Measurements from ENCODE around the gene NDUFA5. TPM values are rescaled to one million over a fixed set of nuclear protein-coding genes. Genes with fewer than 3 reads are reported as not detected.
A peak's percentile ranks its signal among the peaks of the same experiment; 100 is the strongest.

Gene NDUFA5
- total and polyA plus RNA-seq, 2 experiments from 2014 or later, result 55.2 to 207 TPM

GRCh38 chr7:123557016-123557397 lies 611 bp downstream of the NDUFA5 start:
- H3K9me3 Mint-ChIP-seq, result no peaks in the 10 kb centered on the region
- H3K27ac Mint-ChIP-seq, result no peak overlapping the region
- H3K36me3 ChIP-seq (ENCODE audit: insufficient read depth), result peaks cover 4% of the 10 kb centered on the region
- H3K4me1 ChIP-seq (ENCODE audit: insufficient read depth), result peaks cover 10% of the 10 kb centered on the region; the same call in 1 of the 2 replicates
- H3K27ac ChIP-seq (ENCODE audit: low read depth), result peak overlapping the region; percentile 14; the same call in 1 of the 2 replicates
- peaks cover 16% of the 10 kb centered on the region for H3K36me3 Mint-ChIP-seq (ENCODE audit: low read depth)
- H2AFZ ChIP-seq, result peak overlapping the region; percentile 72; the same call in 1 of the 2 replicates
- peaks cover 52% of the 10 kb centered on the region for H3K79me2 ChIP-seq (replicated peaks; ENCODE audit: insufficient read depth)
- TF ChIP-seq CREB1 (CRISPR knock-in tag; IDR thresholded peaks at IDR 0.05; ENCODE audit: low read depth) (no peak), REST (IDR thresholded peaks at IDR 0.05; ENCODE audit: unreplicated experiment) (peak; percentile 25)
- H3F3A ChIP-seq (replicated peaks; ENCODE audit: low read depth), result no peaks in the 10 kb centered on the region
- peak overlapping the region; percentile 95 for H3K4me2 ChIP-seq
- DNase-seq (ENCODE audit: low spot score), result no peak
- no peaks in the 10 kb centered on the region; the same call in 1 of the 2 replicates for H4K20me1 ChIP-seq (replicated peaks; ENCODE audit: insufficient read depth)
- ATAC-seq, result no peak; the same call in 2 of the 3 replicates
- H3K27me3 ChIP-seq (ENCODE audit: insufficient read depth), result no peaks in the 10 kb centered on the region
- no peaks in the 10 kb centered on the region for H3K9me2 ChIP-seq (ENCODE audit: insufficient read depth)
- H3K27me3 Mint-ChIP-seq (ENCODE audit: insufficient read depth, low read depth, poor library complexity), result no peaks in the 10 kb centered on the region
- H3K4me3 ChIP-seq, result peak overlapping the region; percentile 76
- H3K4me1 Mint-ChIP-seq, result no peaks in the 10 kb centered on the region; the same call in 1 of the 3 replicates
- no peak overlapping the region for H3K4me3 Mint-ChIP-seq

- Mint-ChIP-seq H3K4me1 (no peaks in the 10 kb centered on the region; the same call in 1 of the 3 replicates), H3K27me3 (ENCODE audit: insufficient read depth, low read depth, poor library complexity) (no peaks in the 10 kb centered on the region), H3K36me3 (ENCODE audit: low read depth) (peaks cover 19% of the 10 kb centered on the region), H3K4me3 (no peak overlapping the region), H3K27ac (no peak overlapping the region), H3K9me3 (no peaks in the 10 kb centered on the region)
- Histone ChIP-seq H3K4me3 (no peak overlapping the region), H3K4me2 (no peak overlapping the region), H3K9me2 (ENCODE audit: insufficient read depth) (no peaks in the 10 kb centered on the region), H3K4me1 (ENCODE audit: insufficient read depth) (peaks cover 10% of the 10 kb centered on the region; the same call in 1 of the 2 replicates), H3K36me3 (ENCODE audit: insufficient read depth) (peaks cover 4% of the 10 kb centered on the region), H3K27me3 (ENCODE audit: insufficient read depth) (no peaks in the 10 kb centered on the region), H4K20me1 (replicated peaks; ENCODE audit: insufficient read depth) (no peaks in the 10 kb centered on the region; the same call in 1 of the 2 replicates), H3K79me2 (replicated peaks; ENCODE audit: insufficient read depth) (peaks cover 60% of the 10 kb centered on the region), H3K27ac (ENCODE audit: low read depth) (no peak overlapping the region), H3F3A (replicated peaks; ENCODE audit: low read depth) (no peaks in the 10 kb centered on the region), H2AFZ (no peak overlapping the region)
- ATAC-seq (no peak), DNase-seq (ENCODE audit: low spot score) (no peak)
- TF ChIP-seq CREB1 (CRISPR knock-in tag; IDR thresholded peaks at IDR 0.05; ENCODE audit: low read depth) (no peak), ZNF331 (CRISPR knock-in tag; IDR thresholded peaks at IDR 0.05; ENCODE audit: low read depth) (no peak), EZH2 (IDR thresholded peaks at IDR 0.05; ENCODE audit: low read depth, unreplicated experiment) (no peak), NANOG (IDR thresholded peaks at IDR 0.05; ENCODE audit: borderline replicate concordance) (no peak), REST (IDR thresholded peaks at IDR 0.05; ENCODE audit: unreplicated experiment) (no peak), ETS1 (IDR thresholded peaks at IDR 0.05) (no peak), POLR2AphosphoS5 (IDR thresholded peaks at IDR 0.05; ENCODE audit: low read depth) (no peak), EZH2phosphoT487 (IDR thresholded peaks at IDR 0.05; ENCODE audit: unreplicated experiment) (no peak), CTCF (conservative IDR thresholded peaks at IDR 0.05; ENCODE audit: low read depth in 2 of 2) (no peak), JUNB (IDR thresholded peaks at IDR 0.05; ENCODE audit: unreplicated experiment) (no peak)
These were observed 2.1 kb downstream of the NDUFA5 start for GRCh38 chr7:123555484-123555883.
